IPS-18a (cell line): ENCODE results near the gene CYTH3.
"Not testable (repeated sequence)": the region's sequence is repeated elsewhere in the genome, so short reads cannot be mapped to it uniquely, and the experiment has no call there.

Experiments used
- H3K27ac ChIP-seq: one replicate; pipeline ENCODE4 v1.5.1; 2013; ENCODE audit warnings: low read length
- H3K27me3 ChIP-seq: one replicate; pipeline ENCODE4 v1.6.1; 2013; ENCODE audit warnings: mild to moderate bottlenecking, low read length; ENCODE audit not compliant: control insufficient read depth, insufficient read depth
- H3K36me3 ChIP-seq: one replicate; pipeline ENCODE4 v1.6.1; 2013; ENCODE audit warnings: low read depth, low read length; ENCODE audit not compliant: control insufficient read depth
- H3K4me1 ChIP-seq: one replicate; pipeline ENCODE4 v1.6.1; 2013; ENCODE audit warnings: low read depth, low read length; ENCODE audit not compliant: control insufficient read depth
- H3K4me3 ChIP-seq: one replicate; pipeline ENCODE4 v1.5.1; 2013; ENCODE audit warnings: low read length
- H3K9ac ChIP-seq: one replicate; pipeline ENCODE4 v1.6.1; 2013; ENCODE audit warnings: mild to moderate bottlenecking, low read length, moderate library complexity
- H3K9me3 ChIP-seq: one replicate; pipeline ENCODE4 v1.6.1; 2013; ENCODE audit warnings: low read depth, low read length; ENCODE audit not compliant: control insufficient read depth

The CYTH3 gene

DNA sequence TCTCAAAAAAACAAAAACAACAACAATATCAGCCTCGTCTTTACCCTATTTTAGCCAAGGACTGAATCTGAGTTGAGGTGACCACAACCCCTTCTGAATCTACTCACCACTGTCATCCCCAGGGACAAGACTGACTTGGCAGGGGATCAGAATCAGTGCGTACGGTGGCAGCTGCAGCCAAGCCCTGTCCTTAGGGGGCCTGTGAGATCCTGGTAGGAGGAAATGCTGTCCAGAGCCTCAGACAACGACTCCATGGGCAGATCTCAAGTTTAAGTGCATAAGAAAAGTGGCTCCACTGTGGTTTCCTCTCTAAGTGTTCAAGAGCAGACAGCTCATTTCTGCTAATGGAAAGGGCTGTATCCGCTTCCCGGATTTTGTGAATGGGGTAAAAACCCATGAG, 22.4 kb upstream of the CYTH3 start:
- Histone ChIP-seq H3K36me3 (no peaks in the 10 kb centered on the region), H3K9ac (no peak overlapping the region), H3K9me3 (no peaks in the 10 kb centered on the region), H3K27ac (no peak overlapping the region), H3K4me1 (no peaks in the 10 kb centered on the region), H3K4me3 (no peak overlapping the region), H3K27me3 (no peaks in the 10 kb centered on the region)

DNA sequence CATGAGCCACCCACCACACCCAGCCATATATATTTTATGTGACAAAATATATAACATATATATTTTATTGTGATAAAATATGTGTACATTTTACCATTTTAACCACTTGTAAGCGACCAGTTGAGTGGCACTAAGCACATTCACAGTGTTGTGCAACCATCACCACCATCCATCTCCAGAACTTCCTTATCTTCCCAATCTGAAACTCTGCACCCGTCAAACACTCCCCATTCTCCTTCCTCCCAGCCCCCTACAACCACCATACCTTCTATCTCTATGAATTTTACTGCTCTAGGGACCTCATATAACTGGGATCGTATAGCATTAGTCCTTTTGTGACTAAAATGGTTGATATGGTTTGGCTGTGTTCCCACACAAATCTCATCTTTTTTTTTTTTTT, 20.8 kb upstream of the CYTH3 start:
- no peaks in the 10 kb centered on the region for H3K36me3 ChIP-seq

DNA sequence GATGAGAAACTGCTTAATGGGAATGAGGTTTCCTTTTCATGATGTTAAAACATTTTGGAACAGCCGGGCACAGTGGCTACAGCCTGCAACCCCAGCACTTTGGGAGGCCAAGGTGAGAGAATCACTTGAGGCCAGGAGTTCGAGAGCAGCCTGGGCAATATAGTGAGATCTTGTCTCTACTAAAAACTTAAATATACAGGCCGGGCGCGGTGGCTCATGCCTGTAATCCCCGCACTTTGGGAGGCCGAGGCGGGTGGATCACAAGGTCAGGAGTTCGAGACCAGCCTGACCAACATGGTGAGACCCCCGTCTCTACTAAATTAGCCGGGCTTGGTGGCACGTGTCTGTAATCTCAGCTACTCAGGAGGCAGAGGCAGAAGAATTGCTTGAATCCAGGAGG, 19.5 kb upstream of the CYTH3 start:
- not testable (repeated sequence) for H3K27ac ChIP-seq, H3K4me1 ChIP-seq, H3K36me3 ChIP-seq, H3K9ac ChIP-seq, H3K4me3 ChIP-seq, H3K9me3 ChIP-seq, H3K27me3 ChIP-seq

More for the DNA sequence above, 20.8 kb upstream of the CYTH3 start:
- H3K4me3 ChIP-seq = no peak overlapping the region
- no peak overlapping the region for H3K27ac ChIP-seq
- H3K4me1 ChIP-seq = no peaks in the 10 kb centered on the region
- no peak overlapping the region for H3K9ac ChIP-seq
- no peaks in the 10 kb centered on the region for H3K9me3 ChIP-seq
- H3K27me3 ChIP-seq = no peaks in the 10 kb centered on the region

DNA sequence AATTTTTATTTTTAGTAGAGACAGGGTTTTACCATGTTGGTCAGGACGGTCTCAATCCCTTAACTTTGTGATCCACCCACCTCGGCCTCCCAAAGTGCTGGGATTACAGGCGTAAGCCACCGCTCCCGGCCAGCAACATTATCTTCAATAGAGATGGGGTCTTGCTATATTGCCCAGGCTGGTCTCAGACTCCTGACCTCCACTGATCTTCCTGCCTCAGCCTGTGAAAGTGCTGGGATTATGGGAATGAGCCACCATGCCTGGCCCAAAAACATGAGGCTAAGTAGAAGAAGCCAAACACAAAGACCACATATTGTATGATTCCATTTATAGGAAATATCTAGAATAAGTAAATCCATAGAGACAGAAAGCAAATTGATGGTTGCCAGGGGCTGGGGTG, 19.1 kb upstream of the CYTH3 start:
- Histone ChIP-seq H3K4me3 (no peak overlapping the region), H3K36me3 (no peaks in the 10 kb centered on the region), H3K9me3 (no peaks in the 10 kb centered on the region), H3K4me1 (no peaks in the 10 kb centered on the region), H3K27ac (no peak overlapping the region), H3K9ac (no peak overlapping the region), H3K27me3 (no peaks in the 10 kb centered on the region)

DNA sequence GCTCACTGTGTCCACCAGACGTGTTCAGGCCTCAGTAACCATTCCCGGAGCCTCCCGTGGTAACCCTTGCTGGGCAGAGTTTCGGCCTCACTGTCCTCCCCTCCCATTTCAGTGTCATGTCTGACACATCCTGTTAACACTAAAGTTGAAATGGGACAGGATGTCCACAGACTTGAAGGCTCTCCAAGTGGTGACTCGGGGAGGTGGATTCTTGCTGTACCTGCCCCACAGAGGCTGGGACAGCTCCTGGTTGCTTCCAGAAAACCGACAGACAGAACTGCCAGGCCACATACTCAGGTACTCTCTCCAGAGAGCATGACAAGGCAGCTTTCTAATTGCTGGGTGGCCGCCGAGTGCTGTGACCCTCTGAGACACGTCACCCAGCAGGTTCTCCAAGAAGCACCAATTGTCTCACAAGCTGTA, 17.9 kb upstream of the CYTH3 start:
- H3K4me3 ChIP-seq = no peak overlapping the region
- H3K36me3 ChIP-seq = no peaks in the 10 kb centered on the region
- H3K4me1 ChIP-seq = no peaks in the 10 kb centered on the region
- H3K9me3 ChIP-seq = no peaks in the 10 kb centered on the region
- H3K9ac ChIP-seq = no peak overlapping the region
- no peaks in the 10 kb centered on the region for H3K27me3 ChIP-seq
- no peak overlapping the region for H3K27ac ChIP-seq

DNA sequence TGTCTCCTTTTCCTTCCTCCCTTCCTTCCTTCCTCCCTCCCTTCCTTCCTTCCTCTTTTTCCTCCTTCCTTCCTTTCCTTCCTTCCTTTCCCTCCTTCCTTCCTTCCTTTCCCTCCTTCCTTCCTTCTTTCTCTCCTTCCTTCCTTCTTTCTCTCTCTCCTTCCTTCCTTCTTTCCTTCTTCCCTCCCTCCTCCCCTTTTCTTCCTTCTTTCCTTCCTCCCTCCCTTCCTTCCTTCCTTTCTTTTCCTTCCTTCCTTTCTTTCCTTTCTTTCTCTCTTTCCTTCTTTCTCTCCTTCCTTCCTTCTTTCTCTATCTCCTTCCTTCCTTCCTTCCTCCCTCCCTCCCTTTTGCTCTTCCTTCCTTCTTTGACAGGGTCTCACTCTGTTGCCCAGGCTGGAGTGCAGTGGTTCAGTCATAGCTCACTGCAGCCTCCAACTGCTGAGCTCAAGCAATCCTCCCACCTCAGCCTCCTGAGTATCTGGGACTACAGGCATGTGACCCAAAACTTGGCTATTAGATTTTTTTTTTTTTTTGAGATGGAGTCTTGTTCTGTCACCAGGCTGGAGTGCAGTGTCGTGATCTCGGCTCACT, 15.9 kb upstream of the CYTH3 start:
- Histone ChIP-seq H3K9ac (no peak overlapping the region), H3K36me3 (no peaks in the 10 kb centered on the region), H3K9me3 (no peaks in the 10 kb centered on the region), H3K4me3 (no peak overlapping the region), H3K4me1 (no peaks in the 10 kb centered on the region), H3K27me3 (no peaks in the 10 kb centered on the region), H3K27ac (no peak overlapping the region)

DNA sequence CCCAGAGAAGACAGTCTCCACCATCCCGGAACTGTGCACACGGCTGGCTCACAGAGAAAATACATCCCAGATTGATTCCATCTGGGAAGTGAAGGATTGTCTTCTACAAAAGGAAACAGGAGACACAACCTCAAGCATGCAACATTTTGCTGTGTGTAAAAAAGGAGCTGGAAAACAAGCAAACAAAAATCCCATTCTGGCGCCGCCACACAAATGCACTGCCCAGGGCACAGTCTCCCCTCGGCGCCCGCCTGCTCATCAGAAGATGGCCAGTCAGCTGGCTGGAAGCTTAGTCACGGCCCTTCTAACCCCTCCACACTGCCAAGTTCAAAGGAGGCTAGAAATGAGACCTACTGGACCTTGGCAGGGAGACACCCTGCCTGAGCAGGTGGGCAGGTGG, 14.1 kb upstream of the CYTH3 start:
- Histone ChIP-seq H3K36me3 (no peaks in the 10 kb centered on the region), H3K4me3 (no peak overlapping the region), H3K27ac (no peak overlapping the region), H3K4me1 (no peaks in the 10 kb centered on the region), H3K9ac (no peak overlapping the region), H3K9me3 (no peaks in the 10 kb centered on the region), H3K27me3 (no peaks in the 10 kb centered on the region)

DNA sequence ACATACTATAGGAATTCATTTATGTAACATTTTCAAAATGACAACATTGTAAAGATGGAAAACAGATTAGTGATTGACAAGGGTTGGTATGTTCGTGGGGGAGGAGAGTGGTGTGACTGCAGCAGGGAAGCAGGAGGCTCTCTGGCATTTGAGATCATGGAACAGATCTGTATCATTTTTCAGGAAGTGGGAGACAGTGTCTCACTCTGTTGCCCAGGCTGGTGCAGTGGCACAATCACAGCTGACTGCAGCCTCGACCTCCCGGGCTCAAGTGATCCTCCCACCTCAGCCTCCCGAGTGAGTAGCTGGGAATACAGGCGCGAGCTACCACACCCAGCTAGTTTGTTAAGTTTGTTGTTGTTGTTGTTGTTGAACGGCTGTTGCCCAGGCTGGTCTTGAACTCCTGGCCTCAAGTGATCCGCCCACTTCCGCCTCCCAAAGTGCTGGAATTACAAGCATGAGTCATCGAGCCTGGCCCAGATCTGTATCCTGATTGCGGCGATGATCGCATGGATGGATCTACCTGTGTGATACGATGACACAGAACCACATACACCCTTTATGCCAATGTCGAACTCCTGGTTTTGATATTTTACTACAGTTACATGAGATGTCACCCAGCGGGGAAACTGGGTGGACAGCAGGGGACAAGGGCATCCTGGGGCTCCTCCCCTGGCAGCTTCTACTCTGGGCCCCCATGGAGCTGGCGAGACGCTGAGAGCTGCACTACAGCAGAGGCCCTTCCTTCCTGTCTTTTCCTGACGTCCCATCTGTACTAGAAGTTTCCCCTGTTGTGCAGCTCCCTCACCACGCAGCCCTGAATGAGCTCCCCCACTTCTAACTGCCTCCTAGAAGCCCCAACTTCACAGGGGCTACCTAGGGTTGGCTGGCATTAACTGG, 12.3 kb upstream of the CYTH3 start:
- Histone ChIP-seq H3K36me3 (no peaks in the 10 kb centered on the region), H3K27me3 (no peaks in the 10 kb centered on the region), H3K4me3 (no peak overlapping the region), H3K27ac (no peak overlapping the region), H3K9me3 (no peaks in the 10 kb centered on the region), H3K9ac (no peak overlapping the region), H3K4me1 (no peaks in the 10 kb centered on the region)

DNA sequence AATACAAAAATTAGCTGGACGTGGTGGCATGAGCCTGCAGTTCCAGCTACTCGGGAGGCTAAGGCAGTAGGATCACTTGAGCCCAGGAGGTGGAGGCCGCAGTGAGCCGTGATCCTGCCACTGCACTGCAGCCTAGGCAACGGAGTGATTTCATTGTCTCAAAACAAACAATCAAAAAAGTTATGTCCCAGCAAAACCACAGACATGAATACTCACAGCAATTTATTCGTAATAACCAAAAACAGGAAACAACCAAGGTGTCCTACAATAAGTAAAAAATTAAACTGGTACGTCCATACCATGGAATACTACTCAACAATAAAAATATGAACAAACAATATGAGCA, 11.6 kb upstream of the CYTH3 start:
- Histone ChIP-seq H3K4me3 (no peak overlapping the region), H3K4me1 (no peaks in the 10 kb centered on the region), H3K36me3 (no peaks in the 10 kb centered on the region), H3K9ac (no peak overlapping the region), H3K27ac (no peak overlapping the region), H3K27me3 (no peaks in the 10 kb centered on the region), H3K9me3 (no peaks in the 10 kb centered on the region)

DNA sequence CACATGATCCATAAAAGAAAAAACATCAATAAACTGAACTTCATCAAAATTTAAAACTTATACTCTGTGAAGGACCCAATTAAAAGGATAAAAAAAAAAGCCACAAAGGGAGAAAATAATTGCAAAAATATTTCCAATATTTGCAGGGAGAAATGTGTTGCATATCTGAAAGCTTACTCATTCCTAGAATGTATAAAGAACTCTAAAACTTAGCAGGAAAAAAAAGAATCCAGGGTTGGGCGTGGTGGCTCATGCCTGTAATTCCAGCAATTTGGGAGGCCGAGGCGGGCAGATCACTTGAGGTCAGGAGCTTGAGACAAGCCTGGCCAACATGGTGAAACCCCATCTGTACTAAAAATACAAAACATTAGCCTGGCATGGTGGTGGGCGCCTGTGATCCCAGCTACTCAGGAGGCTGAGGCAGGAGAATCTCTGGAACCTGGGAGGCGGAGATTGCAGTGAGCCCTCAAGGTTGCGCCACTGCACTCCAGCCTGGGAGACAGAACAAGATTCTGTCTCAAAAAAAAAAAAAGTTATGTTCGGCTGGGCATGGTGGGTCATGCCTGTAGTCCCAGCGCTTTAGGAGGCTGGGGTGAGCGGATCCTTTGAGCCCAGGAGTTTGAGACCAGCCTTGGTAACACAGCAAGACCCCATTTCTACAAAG, 11.1 kb upstream of the CYTH3 start:
- not testable (repeated sequence) for H3K36me3 ChIP-seq, H3K9ac ChIP-seq, H3K27me3 ChIP-seq, H3K4me3 ChIP-seq, H3K27ac ChIP-seq, H3K9me3 ChIP-seq, H3K4me1 ChIP-seq

DNA sequence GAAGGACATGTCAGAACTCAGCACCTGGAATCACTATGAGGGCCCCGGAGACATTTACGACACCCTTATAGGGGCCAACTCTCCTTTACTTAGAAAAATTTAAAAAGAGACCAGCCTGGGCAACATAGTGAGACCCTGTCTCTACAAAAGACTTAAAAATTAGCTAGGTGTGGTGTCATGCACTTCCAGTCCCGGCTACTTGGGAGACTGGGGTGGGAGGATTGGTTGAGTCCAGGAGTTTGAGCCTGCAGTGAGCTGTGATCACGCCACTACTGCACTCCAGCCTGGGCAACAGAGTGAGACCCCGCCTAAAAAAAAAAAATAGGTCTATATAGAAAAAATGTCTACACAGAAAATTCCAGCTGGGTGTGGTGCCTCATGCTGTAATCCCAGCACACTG, 7.5 kb upstream of the CYTH3 start:
- Histone ChIP-seq H3K4me1 (no peaks in the 10 kb centered on the region), H3K27ac (no peak overlapping the region), H3K9ac (no peak overlapping the region), H3K9me3 (no peaks in the 10 kb centered on the region), H3K36me3 (no peaks in the 10 kb centered on the region), H3K27me3 (no peaks in the 10 kb centered on the region), H3K4me3 (no peak overlapping the region)

DNA sequence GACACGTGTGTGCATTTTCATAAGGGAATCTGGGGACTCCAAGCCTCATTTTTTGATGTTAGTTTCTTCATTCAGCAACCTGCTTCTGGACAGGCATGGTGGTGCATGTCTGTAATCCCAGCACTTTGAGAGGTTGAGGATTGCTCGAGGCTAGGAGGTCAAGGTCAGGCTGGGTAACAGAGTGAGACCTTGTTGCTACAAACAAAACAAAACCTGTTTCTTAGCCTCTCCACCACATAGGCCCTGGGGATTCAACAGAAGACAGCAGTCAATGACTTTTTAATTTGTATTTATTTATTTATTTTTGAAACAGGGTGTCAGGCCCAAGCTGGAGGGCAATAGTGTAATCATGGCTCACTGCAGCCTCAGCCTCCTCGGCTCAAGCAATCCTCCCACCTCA, 6.9 kb upstream of the CYTH3 start:
- Histone ChIP-seq H3K9ac (no peak overlapping the region), H3K4me3 (no peak overlapping the region), H3K27ac (no peak overlapping the region), H3K9me3 (no peaks in the 10 kb centered on the region), H3K36me3 (no peaks in the 10 kb centered on the region), H3K27me3 (no peaks in the 10 kb centered on the region), H3K4me1 (no peaks in the 10 kb centered on the region)
